ENCODE data around the gene TNP1.

TNP1 gene

DNA sequence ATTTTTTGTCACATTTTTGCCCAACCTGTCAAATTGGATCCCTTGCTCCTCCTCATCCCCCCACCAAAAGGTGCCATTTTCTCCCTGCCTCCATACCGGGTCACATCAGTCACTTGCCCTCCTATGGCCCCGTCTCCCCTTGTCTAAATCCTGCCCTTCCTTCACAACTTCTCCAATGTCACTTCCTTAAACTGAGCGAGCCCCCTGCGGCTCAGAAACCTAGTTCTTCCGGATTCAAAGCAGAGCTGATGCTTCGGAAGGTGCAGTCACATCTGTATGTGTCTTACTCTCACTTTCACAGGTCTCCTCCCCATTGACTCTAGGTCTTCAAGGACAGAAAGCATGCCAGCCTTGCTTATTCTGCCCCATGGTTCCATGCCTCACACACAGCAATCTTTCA, 22.1 kb downstream of the TNP1 start:
- DNase-seq, result no peak

DNA sequence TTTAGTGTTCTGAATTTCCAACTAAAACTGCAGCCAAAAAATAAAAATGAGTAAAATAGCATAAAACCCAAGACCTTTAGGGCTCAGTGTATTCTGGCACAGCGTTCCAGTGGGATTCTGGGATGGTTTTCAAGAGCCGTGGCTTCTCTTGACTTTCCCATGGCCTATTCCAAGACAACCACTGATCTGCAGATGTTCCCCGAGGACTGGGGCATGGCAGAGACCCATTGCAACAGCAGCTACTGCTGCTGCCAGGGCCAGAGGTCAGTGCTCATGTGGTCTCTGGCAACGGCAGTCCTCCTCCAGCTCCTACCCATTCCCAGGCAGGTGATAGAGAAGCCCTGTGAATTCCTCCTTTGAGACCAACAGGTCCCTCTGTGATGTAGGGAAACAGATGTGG, 26.8 kb downstream of the TNP1 start:
- DNase-seq, result no peak

DNA sequence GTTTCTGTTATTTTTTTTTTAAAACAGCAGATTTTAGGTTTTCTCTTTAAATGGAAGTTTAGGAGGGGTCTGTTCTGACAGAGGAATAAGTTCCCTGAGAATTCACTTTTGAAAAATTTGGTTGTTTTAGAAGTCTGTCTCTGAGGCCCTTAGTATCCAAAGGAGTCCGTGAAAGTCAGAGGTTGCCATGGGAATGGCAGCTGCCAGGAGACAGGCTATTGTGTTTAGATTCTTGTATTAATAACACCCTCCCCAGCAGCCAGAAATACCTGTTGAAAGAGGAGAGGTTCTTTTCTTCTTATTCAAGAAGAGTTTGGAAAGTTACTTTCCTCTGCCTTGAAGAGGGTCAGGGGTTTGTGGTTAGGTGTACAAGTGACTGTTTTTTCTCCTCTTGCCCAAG, 29.5 kb downstream of the TNP1 start:
- no peak for DNase-seq

DNA sequence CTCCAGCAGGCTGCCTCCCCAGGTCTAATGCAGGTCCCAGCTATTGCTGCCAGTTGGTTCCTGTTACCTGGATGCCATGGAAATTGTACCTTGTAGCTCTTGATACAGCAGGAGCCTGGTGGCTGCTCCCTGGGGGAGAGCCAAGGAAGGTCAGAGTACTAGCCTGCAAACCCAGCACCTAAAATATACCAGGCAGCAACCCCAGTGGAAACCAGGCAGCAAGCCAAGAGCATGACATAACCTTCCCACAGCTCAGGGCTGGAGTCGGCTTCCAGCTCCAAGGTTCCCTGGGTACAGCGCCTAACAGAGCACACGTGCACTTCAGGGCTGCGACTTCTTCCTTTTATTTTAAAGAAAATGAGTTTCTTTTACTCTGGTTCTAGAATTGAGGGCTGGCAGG, 30.3 kb downstream of the TNP1 start:
- DNase-seq, result no peak

DNA sequence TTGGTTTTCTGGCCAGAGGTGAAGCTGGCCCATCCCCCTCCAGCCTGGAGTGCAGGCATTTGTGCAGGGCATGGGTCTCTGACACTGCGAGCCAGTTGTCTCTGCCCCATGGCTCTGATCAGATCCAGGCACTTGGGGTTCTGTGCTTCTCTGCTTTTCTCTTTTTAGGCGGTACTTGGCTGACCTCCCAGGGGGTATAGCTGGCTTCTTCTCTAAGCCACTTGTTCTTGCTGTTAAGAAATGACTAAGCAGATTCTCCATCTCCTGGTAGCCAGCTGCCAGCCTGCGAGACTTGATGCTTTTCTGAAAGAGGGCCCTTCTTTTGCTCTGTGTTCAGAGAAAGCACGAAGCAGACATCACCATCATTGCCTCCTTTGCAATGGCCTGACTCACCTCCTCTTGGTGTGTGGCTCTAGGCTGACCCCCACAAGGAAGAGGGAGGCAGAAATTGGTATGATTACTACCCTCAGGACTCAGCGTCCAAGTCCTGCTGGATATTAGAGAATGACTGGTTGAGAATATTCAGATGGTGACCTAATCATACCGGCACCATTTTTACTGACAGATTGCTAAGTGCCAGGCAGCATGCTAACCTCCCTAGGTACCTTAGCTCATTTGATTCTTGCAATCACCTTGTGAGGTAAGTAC, 32.7 kb downstream of the TNP1 start:
- DNase-seq, result no peak

DNA sequence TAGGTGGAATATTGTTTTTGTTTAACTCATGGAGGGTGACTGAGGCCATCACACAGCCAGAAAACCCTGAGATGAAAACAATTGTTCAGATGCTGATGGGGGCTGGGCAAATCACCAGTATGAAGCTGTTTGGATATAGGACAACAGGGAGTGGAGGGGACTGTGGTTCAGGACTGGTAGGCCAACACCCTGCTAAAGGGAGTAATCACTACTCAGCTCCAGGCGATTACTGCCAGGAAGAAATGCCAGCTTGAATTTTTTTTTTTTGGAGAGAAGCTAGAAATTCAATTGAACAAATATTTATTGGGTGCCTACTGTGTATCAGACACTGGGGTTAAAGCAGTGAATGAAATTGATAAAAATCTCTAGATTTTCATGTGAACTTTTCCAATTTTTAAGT, 37.4 kb downstream of the TNP1 start:
- DNase-seq, result no peak

DNA sequence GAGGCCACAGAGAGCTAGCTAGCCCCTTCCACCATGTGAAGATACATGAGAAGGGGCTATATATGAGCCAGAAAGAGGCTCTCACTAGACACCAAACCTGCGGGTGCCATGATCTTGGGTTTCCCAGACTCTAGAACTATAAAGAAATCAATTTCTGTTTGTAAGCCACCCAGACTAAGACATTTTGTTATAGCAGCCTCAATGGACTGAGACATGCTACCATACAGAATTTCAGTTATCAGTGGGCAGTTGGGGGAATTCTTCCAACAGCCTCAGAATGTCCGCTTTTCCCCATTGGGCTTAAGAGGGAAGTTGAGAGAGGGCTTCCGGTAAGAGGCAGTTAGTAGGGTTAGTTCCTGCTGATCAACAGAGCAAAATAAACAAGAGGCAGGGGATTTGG, 39.2 kb downstream of the TNP1 start:
- no peak for DNase-seq

DNA sequence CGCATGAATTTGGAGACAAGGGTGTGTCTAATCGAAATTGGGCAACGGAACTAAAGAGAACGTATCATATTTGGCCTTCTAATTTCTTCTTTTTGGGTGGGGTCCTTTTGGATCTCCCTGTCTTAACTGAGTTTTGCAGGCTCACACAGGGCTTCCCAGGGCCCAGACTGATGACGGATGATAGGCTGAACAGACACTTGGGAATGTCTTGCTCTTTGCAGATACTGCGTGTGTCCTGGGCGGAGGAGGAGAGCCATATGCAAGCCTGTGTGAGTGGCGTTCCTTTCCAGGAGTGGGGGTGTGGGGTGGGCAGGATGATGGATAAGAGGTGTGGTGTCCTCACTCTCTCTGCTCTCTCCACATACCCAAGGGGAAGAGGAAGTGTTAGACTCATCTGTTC, 40.1 kb downstream of the TNP1 start:
- no peak for DNase-seq

DNA sequence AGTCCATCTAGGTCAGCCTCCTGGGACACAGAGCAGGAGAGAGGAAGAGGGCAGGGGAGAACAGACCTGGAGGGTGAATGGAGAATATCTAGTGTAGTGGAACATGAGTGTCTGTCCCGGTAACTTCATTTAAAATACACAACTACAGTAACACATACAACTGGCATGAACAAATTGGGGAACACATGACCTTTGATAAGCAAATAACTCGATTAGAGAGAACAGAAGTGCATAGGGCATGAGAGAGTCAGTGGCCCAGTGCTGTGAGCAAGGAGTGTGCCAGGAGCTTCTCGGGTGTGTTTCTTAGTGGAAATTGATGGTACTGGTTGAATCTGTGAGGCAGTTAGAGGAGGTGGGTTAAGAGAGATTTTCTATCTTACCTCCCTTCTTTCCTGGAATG, 40.8 kb downstream of the TNP1 start:
- no peak for DNase-seq

DNA sequence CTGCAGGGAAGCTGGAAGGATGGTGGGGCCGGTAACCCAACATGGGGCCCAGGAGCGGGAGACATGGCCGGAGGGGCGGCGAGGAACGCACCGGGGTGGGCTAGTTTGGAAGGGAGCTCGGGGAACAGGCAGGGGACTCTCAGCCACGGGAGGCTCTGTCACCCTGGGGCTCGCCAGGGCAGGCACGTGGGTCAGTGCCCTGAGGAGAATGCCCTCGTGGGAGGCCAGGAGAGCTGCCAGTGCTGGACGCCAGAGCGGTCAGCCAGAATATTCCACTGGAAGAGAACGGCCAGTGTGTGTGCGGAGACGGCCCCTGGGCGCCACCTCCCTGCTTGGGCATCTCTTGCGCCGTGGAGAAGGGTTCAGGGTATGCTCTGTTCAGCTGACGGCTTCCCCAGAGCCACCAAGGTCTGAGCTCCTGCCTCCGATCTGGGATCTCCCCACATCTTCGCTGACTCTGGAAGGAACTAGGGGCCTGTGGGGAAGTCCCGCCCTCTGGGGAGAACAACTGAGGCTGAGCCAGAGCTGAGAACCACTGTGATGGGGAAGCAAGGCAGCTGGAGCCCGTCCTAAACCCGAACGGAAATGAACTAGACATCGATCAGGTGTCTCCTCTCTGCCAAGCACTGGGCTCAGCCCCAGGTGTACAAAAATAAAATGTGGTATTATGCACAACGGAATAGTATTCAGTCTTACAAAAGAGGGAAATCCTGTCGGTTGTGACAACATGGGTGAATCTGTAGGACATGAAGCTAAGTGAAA, 49.3 kb downstream of the TNP1 start:
- DNase-seq, result no peak
